Uterus (tissue), 4 donors: Measurements from ENCODE around the gene ERGIC1. TPM values are rescaled to one million over a fixed set of nuclear protein-coding genes. Genes with fewer than 3 reads are reported as not detected.

Experiments
- DNase-seq, 2 donors: peaks; one replicate each; pipeline ENCODE4 v3.0.0-alpha.2; 2019 to 2020
- H3K27ac ChIP-seq, 2 donors: fragments of 200-600 bp; sonication (generic); 1 replicate in 1 of 2; 2 replicates in 1 of 2; pipeline ENCODE4 v1.5.1; 2016 to 2018
- H3K27me3 ChIP-seq, 2 donors: fragments of 200-600 bp; sonication (generic); one replicate each; pipeline ENCODE4 v1.5.1; 2018 to 2019; ENCODE audit warnings: control low read depth in 1 of 2
- H3K36me3 ChIP-seq, 2 donors: fragments of 200-600 bp; sonication (generic); one replicate each; pipeline ENCODE4 v1.5.1; 2019; ENCODE audit warnings: control low read depth in 1 of 2
- H3K4me1 ChIP-seq, 2 donors: fragments of 200-600 bp; sonication (generic); one replicate each; pipeline ENCODE4 v1.5.1; 2018 to 2019; ENCODE audit warnings: control low read depth in 1 of 2
- H3K4me3 ChIP-seq, 2 donors: fragments of 200-600 bp; sonication (generic); 1 replicate in 1 of 2; 2 replicates in 1 of 2; pipeline ENCODE4 v1.5.1; 2018 to 2019; ENCODE audit warnings: mild to moderate bottlenecking in 1 of 2
- H3K9me3 ChIP-seq, 2 donors: fragments of 200-600 bp; sonication (generic); one replicate each; pipeline ENCODE4 v1.5.1; 2019; ENCODE audit warnings: control low read depth in 1 of 2
- CTCF ChIP-seq, 4 experiments: fragments of 200-600 bp in 2 of 4; fragments of 450-650 bp in 2 of 4; sonication (generic) in 2 of 4; IDR thresholded peaks; one replicate each; pipeline ENCODE4 v1.5.1; 2016 to 2019; ENCODE audit warnings: antibody characterized with exemption in 4 of 4, mild to moderate bottlenecking in 2 of 4, moderate library complexity in 1 of 4
- POLR2A ChIP-seq, 2 donors: fragments of 450-650 bp; IDR thresholded peaks; one replicate each; pipeline ENCODE4 v1.6.1; 2016; ENCODE audit warnings: antibody characterized with exemption in 2 of 2, mild to moderate bottlenecking in 1 of 2, moderate library complexity in 1 of 2
- intact Hi-C: fragments of 100-400 bp; cut with DNase I; formaldehyde crosslinking; loops from one replicate; pipeline ENCODE4 v1.15.1; 2023; ENCODE audit warnings: low total_unique reads
- total RNA-seq, 4 donors: library from RNA; depleted of rRNA in 3 of 4; stranded (reverse); fragments of >200 nt in 3 of 4; gene quantifications; one replicate each; pipeline versions ENCODE4 v1.1.0 to v1.2.4, GENCODE V29; 2014 to 2023
- donor health status: DM: yes; HTN: yes; CAD: no.

The ERGIC1 gene
- total RNA-seq, 4 donors from 2014 or later = 34.8 to 130 (median 67.7) TPM

- no peaks in the 10 kb centered on the region for H3K9me3 ChIP-seq
- DNase-seq = no peak
- no peaks in the 10 kb centered on the region for H3K36me3 ChIP-seq
- H3K27ac ChIP-seq = peak overlapping the region in 1 of 2 donors; percentile 29
- H3K27me3 ChIP-seq = no peaks in the 10 kb centered on the region
- H3K4me3 ChIP-seq = no peak overlapping the region
- no peaks in the 10 kb centered on the region for H3K4me1 ChIP-seq
- intact Hi-C loops = no loop called here
- TF ChIP-seq CTCF (IDR thresholded peaks at IDR 0.05) (no peak), POLR2A (IDR thresholded peaks at IDR 0.05) (no peak)
Measured at GRCh38 chr5:172827841-172828240, 6.2 kb upstream of the ERGIC1 start.

- no peaks in the 10 kb centered on the region for H3K9me3 ChIP-seq
- H3K27ac ChIP-seq = no peak overlapping the region
- no peaks in the 10 kb centered on the region for H3K4me1 ChIP-seq
- H3K4me3 ChIP-seq = no peak overlapping the region
- no peaks in the 10 kb centered on the region for H3K27me3 ChIP-seq
- intact Hi-C loops = no loop called here
- no peak for DNase-seq
- TF ChIP-seq POLR2A (IDR thresholded peaks at IDR 0.05) (no peak), CTCF (IDR thresholded peaks at IDR 0.05) (no peak)
- H3K36me3 ChIP-seq = no peaks in the 10 kb centered on the region
Measured at GRCh38 chr5:172828911-172829431, 5.1 kb upstream of the ERGIC1 start.

- Histone ChIP-seq H3K36me3 (no peaks in the 10 kb centered on the region), H3K4me3 (no peak overlapping the region), H3K27ac (no peak overlapping the region), H3K4me1 (peaks cover 0 to under 1% of the 10 kb centered on the region in 2 donors), H3K9me3 (no peaks in the 10 kb centered on the region), H3K27me3 (no peaks in the 10 kb centered on the region)
- no peak for TF ChIP-seq CTCF (IDR thresholded peaks at IDR 0.05)
- TF ChIP-seq POLR2A (IDR thresholded peaks at IDR 0.05) = no peak
- DNase-seq = no peak
- intact Hi-C loops = no loop called here
Measured at GRCh38 chr5:172830275-172830799, 3.7 kb upstream of the ERGIC1 start.

- Histone ChIP-seq H3K27me3 (no peaks in the 10 kb centered on the region), H3K9me3 (no peaks in the 10 kb centered on the region), H3K4me1 (peaks cover 0 to 7% of the 10 kb centered on the region in 2 donors), H3K36me3 (no peaks in the 10 kb centered on the region), H3K27ac (no peak overlapping the region), H3K4me3 (no peak overlapping the region)
- TF ChIP-seq CTCF (IDR thresholded peaks at IDR 0.05) = no peak
- TF ChIP-seq POLR2A (IDR thresholded peaks at IDR 0.05) = no peak
- intact Hi-C loops = no loop called here
- no peak for DNase-seq
Measured at GRCh38 chr5:172830876-172831662, 3.0 kb upstream of the ERGIC1 start.
